ENCODE measurements around the gene SLC35F3.

DNA sequence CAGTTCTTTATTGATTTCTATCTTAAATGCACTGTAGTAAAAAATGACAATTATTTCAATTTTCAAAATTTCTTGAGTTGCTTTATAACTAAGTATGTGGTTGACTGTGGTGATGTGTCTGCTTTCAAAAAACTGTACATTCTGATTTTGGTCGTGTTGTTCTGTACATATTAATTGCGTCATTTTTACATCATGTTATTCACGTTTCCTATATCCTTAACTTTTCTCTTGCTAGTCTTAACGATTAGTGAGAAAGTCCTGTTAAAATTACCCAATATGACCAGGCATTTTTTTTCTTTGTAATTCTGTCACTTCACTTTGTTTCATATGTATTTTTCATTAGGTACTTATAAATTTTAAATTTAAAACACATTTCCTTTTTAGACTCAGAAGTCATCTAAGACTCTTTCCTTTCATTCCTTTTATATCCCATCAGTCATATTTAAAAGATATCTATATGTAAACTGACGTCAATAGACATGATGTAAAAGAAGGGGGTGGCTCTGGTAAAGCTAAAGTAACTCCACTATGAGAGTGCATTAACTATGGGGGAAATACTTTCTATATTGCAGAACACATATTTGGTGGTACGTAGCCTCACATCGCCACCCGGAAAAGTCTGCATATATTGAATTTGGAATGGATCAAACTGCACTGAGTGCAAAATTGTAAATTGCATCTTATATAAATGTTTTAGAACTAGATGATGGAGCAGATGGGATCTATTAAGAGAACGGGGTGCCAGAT lies 467.7 kb downstream of the SLC35F3 start:
- no peak for TF ChIP-seq EZH2 (IDR thresholded peaks at IDR 0.05; ENCODE audit: low read depth, unreplicated experiment)
- TF ChIP-seq, protein P1, sequence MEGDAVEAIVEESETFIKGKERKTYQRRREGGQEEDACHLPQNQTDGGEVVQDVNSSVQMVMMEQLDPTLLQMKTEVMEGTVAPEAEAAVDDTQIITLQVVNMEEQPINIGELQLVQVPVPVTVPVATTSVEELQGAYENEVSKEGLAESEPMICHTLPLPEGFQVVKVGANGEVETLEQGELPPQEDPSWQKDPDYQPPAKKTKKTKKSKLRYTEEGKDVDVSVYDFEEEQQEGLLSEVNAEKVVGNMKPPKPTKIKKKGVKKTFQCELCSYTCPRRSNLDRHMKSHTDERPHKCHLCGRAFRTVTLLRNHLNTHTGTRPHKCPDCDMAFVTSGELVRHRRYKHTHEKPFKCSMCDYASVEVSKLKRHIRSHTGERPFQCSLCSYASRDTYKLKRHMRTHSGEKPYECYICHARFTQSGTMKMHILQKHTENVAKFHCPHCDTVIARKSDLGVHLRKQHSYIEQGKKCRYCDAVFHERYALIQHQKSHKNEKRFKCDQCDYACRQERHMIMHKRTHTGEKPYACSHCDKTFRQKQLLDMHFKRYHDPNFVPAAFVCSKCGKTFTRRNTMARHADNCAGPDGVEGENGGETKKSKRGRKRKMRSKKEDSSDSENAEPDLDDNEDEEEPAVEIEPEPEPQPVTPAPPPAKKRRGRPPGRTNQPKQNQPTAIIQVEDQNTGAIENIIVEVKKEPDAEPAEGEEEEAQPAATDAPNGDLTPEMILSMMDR (conservative IDR thresholded peaks at IDR 0.05; ENCODE audit: low read depth in 2 of 2) = no peak
- TF ChIP-seq, protein P2, sequence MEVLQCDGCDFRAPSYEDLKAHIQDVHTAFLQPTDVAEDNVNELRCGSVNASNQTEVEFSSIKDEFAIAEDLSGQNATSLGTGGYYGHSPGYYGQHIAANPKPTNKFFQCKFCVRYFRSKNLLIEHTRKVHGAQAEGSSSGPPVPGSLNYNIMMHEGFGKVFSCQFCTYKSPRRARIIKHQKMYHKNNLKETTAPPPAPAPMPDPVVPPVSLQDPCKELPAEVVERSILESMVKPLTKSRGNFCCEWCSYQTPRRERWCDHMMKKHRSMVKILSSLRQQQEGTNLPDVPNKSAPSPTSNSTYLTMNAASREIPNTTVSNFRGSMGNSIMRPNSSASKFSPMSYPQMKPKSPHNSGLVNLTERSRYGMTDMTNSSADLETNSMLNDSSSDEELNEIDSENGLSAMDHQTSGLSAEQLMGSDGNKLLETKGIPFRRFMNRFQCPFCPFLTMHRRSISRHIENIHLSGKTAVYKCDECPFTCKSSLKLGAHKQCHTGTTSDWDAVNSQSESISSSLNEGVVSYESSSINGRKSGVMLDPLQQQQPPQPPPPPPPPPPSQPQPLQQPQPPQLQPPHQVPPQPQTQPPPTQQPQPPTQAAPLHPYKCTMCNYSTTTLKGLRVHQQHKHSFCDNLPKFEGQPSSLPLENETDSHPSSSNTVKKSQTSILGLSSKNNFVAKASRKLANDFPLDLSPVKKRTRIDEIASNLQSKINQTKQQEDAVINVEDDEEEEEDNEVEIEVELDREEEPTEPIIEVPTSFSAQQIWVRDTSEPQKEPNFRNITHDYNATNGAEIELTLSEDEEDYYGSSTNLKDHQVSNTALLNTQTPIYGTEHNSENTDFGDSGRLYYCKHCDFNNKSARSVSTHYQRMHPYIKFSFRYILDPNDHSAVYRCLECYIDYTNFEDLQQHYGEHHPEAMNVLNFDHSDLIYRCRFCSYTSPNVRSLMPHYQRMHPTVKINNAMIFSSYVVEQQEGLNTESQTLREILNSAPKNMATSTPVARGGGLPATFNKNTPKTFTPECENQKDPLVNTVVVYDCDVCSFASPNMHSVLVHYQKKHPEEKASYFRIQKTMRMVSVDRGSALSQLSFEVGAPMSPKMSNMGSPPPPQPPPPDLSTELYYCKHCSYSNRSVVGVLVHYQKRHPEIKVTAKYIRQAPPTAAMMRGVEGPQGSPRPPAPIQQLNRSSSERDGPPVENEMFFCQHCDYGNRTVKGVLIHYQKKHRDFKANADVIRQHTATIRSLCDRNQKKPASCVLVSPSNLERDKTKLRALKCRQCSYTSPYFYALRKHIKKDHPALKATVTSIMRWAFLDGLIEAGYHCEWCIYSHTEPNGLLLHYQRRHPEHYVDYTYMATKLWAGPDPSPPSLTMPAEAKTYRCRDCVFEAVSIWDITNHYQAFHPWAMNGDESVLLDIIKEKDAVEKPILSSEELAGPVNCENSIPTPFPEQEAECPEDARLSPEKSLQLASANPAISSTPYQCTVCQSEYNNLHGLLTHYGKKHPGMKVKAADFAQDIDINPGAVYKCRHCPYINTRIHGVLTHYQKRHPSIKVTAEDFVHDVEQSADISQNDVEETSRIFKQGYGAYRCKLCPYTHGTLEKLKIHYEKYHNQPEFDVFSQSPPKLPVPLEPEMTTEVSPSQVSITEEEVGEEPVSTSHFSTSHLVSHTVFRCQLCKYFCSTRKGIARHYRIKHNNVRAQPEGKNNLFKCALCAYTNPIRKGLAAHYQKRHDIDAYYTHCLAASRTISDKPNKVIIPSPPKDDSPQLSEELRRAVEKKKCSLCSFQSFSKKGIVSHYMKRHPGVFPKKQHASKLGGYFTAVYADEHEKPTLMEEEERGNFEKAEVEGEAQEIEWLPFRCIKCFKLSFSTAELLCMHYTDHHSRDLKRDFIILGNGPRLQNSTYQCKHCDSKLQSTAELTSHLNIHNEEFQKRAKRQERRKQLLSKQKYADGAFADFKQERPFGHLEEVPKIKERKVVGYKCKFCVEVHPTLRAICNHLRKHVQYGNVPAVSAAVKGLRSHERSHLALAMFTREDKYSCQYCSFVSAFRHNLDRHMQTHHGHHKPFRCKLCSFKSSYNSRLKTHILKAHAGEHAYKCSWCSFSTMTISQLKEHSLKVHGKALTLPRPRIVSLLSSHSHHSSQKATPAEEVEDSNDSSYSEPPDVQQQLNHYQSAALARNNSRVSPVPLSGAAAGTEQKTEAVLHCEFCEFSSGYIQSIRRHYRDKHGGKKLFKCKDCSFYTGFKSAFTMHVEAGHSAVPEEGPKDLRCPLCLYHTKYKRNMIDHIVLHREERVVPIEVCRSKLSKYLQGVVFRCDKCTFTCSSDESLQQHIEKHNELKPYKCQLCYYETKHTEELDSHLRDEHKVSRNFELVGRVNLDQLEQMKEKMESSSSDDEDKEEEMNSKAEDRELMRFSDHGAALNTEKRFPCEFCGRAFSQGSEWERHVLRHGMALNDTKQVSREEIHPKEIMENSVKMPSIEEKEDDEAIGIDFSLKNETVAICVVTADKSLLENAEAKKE (CRISPR knock-in tag; IDR thresholded peaks at IDR 0.05) = no peak
- TF ChIP-seq, protein P3, sequence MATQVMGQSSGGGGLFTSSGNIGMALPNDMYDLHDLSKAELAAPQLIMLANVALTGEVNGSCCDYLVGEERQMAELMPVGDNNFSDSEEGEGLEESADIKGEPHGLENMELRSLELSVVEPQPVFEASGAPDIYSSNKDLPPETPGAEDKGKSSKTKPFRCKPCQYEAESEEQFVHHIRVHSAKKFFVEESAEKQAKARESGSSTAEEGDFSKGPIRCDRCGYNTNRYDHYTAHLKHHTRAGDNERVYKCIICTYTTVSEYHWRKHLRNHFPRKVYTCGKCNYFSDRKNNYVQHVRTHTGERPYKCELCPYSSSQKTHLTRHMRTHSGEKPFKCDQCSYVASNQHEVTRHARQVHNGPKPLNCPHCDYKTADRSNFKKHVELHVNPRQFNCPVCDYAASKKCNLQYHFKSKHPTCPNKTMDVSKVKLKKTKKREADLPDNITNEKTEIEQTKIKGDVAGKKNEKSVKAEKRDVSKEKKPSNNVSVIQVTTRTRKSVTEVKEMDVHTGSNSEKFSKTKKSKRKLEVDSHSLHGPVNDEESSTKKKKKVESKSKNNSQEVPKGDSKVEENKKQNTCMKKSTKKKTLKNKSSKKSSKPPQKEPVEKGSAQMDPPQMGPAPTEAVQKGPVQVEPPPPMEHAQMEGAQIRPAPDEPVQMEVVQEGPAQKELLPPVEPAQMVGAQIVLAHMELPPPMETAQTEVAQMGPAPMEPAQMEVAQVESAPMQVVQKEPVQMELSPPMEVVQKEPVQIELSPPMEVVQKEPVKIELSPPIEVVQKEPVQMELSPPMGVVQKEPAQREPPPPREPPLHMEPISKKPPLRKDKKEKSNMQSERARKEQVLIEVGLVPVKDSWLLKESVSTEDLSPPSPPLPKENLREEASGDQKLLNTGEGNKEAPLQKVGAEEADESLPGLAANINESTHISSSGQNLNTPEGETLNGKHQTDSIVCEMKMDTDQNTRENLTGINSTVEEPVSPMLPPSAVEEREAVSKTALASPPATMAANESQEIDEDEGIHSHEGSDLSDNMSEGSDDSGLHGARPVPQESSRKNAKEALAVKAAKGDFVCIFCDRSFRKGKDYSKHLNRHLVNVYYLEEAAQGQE (IDR thresholded peaks at IDR 0.05; ENCODE audit: unreplicated experiment) = no peak
- no peak for TF ChIP-seq CREB1 (CRISPR knock-in tag; IDR thresholded peaks at IDR 0.05; ENCODE audit: low read depth)
- TF ChIP-seq POLR2AphosphoS5 (IDR thresholded peaks at IDR 0.05; ENCODE audit: low read depth) = no peak
- TF ChIP-seq NANOG (IDR thresholded peaks at IDR 0.05; ENCODE audit: borderline replicate concordance) = no peak
- TF ChIP-seq EZH2phosphoT487 (IDR thresholded peaks at IDR 0.05; ENCODE audit: unreplicated experiment) = no peak
- no peak for TF ChIP-seq STAT1 (IDR thresholded peaks at IDR 0.05; ENCODE audit: unreplicated experiment)
- no peak for TF ChIP-seq JUNB (IDR thresholded peaks at IDR 0.05; ENCODE audit: unreplicated experiment)
- TF ChIP-seq, protein P4, sequence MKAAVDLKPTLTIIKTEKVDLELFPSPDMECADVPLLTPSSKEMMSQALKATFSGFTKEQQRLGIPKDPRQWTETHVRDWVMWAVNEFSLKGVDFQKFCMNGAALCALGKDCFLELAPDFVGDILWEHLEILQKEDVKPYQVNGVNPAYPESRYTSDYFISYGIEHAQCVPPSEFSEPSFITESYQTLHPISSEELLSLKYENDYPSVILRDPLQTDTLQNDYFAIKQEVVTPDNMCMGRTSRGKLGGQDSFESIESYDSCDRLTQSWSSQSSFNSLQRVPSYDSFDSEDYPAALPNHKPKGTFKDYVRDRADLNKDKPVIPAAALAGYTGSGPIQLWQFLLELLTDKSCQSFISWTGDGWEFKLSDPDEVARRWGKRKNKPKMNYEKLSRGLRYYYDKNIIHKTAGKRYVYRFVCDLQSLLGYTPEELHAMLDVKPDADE (IDR thresholded peaks at IDR 0.05) = no peak
